ENCODE measurements around the gene RAB8A. TPM values are rescaled to one million over a fixed set of nuclear protein-coding genes. Genes with fewer than 3 reads are reported as not detected.
A peak's percentile ranks its signal among the peaks of the same experiment; 100 is the strongest.
"Not testable (repeated sequence)": the region's sequence is repeated elsewhere in the genome, so short reads cannot be mapped to it uniquely, and the experiment has no call there.

RAB8A gene
- polyA plus RNA-seq, 3 donors = 109 to 124 (median 114) TPM

DNA sequence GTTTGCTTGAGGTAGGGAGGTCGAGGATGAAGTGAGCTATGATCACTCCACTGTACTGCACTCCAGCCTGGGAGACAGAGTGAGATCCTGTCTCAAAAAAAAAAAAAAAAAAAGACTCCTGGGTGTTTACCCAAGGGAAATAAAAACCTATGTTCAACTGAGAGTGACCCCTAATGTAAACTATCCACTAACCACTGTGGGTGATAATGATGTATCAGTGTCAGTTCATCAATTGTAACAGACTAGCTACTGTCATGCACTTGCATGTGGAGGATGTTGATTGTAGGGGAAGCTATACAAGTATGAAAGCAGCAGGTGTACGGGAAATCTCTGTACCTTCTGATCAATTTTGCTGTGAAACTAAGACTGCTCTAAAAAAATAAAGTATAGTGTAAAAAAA, 64.3 kb downstream of the RAB8A start:
- peaks cover 0 to 14% (median 9%) of the 10 kb centered on the region in 7 donors for H3K9me3 Mint-ChIP-seq
- H3K36me3 ChIP-seq (replicated peaks in 1 of 2; ENCODE audit: control insufficient read depth in 1 of 2, insufficient read depth in 2 of 2, low read length in 2 of 2) = no peaks in the 10 kb centered on the region
- peaks cover 7 to 16% of the 10 kb centered on the region in 2 donors for H3K4me1 ChIP-seq (ENCODE audit: control insufficient read depth in 1 of 2, insufficient read depth in 2 of 2, low read length in 2 of 2)
- no peak overlapping the region for H3K27ac ChIP-seq (ENCODE audit: low read depth in 1 of 2, low read length in 2 of 2)
- intact Hi-C loops (cut with micrococcal nuclease) = loop anchor here in 1 of 2 donors (5.0 kb wide), 1 partner anchor 39 kb away; no protein-coding TSS in a partner anchor
- no peak overlapping the region for H3K9ac ChIP-seq (ENCODE audit: insufficient read depth, low read length, poor library complexity, severe bottlenecking)
- H3K4me3 ChIP-seq (replicated peaks in 1 of 3; ENCODE audit: low read depth in 2 of 3, low read length in 3 of 3) = no peak overlapping the region
- H3K4me3 Mint-ChIP-seq = no peak overlapping the region
- no peaks in the 10 kb centered on the region for H3K36me3 Mint-ChIP-seq
- no peaks in the 10 kb centered on the region for H3K27me3 ChIP-seq (ENCODE audit: control insufficient read depth in 2 of 2, insufficient read depth in 2 of 2, low read length in 2 of 2)
- no peak overlapping the region for H3K4me2 ChIP-seq (replicated peaks; ENCODE audit: extremely low read depth, low read length, poor library complexity, severe bottlenecking)
- H3K9me3 ChIP-seq (replicated peaks in 1 of 2; ENCODE audit: control insufficient read depth in 1 of 2, insufficient read depth in 1 of 2, low read length in 2 of 2) = peaks cover 0 to 10% of the 10 kb centered on the region in 2 donors
- TF ChIP-seq, protein P1, sequence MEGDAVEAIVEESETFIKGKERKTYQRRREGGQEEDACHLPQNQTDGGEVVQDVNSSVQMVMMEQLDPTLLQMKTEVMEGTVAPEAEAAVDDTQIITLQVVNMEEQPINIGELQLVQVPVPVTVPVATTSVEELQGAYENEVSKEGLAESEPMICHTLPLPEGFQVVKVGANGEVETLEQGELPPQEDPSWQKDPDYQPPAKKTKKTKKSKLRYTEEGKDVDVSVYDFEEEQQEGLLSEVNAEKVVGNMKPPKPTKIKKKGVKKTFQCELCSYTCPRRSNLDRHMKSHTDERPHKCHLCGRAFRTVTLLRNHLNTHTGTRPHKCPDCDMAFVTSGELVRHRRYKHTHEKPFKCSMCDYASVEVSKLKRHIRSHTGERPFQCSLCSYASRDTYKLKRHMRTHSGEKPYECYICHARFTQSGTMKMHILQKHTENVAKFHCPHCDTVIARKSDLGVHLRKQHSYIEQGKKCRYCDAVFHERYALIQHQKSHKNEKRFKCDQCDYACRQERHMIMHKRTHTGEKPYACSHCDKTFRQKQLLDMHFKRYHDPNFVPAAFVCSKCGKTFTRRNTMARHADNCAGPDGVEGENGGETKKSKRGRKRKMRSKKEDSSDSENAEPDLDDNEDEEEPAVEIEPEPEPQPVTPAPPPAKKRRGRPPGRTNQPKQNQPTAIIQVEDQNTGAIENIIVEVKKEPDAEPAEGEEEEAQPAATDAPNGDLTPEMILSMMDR (IDR thresholded peaks at IDR 0.05) = no peak
- no peak overlapping the region for H2AFZ ChIP-seq (ENCODE audit: insufficient read depth, low read depth, low read length, poor library complexity, severe bottlenecking)
- H3K27ac Mint-ChIP-seq = no peak overlapping the region
- WGBS (ENCODE audit: insufficient coverage) = no CpG with 5 or more reads among the region's 2 CpGs
- H3K4me1 Mint-ChIP-seq = peaks cover 15% of the 10 kb centered on the region
- H3K79me2 ChIP-seq (ENCODE audit: insufficient read depth, low read length) = no peaks in the 10 kb centered on the region
- H4K20me1 ChIP-seq (ENCODE audit: insufficient read depth, low read length) = no peaks in the 10 kb centered on the region
- no peak for DNase-seq
- H3K27me3 Mint-ChIP-seq (ENCODE audit: low read depth in 3 of 3) = peaks cover 0 to 2% (median 2%) of the 10 kb centered on the region in 3 donors

- not testable (repeated sequence) for H3K79me2 ChIP-seq (ENCODE audit: insufficient read depth, low read length); H3K9ac ChIP-seq (ENCODE audit: insufficient read depth, low read length, poor library complexity, severe bottlenecking); H3K4me3 ChIP-seq (replicated peaks in 1 of 3; ENCODE audit: low read depth in 2 of 3, low read length in 3 of 3); H3K4me2 ChIP-seq (replicated peaks; ENCODE audit: extremely low read depth, low read length, poor library complexity, severe bottlenecking); H3K4me1 Mint-ChIP-seq; H3K27me3 Mint-ChIP-seq (ENCODE audit: low read depth in 3 of 3); DNase-seq; H3K36me3 ChIP-seq (replicated peaks in 1 of 2; ENCODE audit: control insufficient read depth in 1 of 2, insufficient read depth in 2 of 2, low read length in 2 of 2); H3K27me3 ChIP-seq (ENCODE audit: control insufficient read depth in 2 of 2, insufficient read depth in 2 of 2, low read length in 2 of 2); H3K36me3 Mint-ChIP-seq; H4K20me1 ChIP-seq (ENCODE audit: insufficient read depth, low read length); H3K27ac ChIP-seq (ENCODE audit: low read depth in 1 of 2, low read length in 2 of 2); H2AFZ ChIP-seq (ENCODE audit: insufficient read depth, low read depth, low read length, poor library complexity, severe bottlenecking); H3K4me3 Mint-ChIP-seq
- peak overlapping the region in 1 of 7 donors; percentile 73 for H3K27ac Mint-ChIP-seq
- Histone ChIP-seq H3K4me1 (ENCODE audit: control insufficient read depth in 1 of 2, insufficient read depth in 2 of 2, low read length in 2 of 2) (peaks cover 3 to 17% of the 10 kb centered on the region in 2 donors), H3K9me3 (replicated peaks in 1 of 2; ENCODE audit: control insufficient read depth in 1 of 2, insufficient read depth in 1 of 2, low read length in 2 of 2) (peaks cover 0 to 10% of the 10 kb centered on the region in 2 donors)
- intact Hi-C loops (cut with micrococcal nuclease) = loop anchor here in 1 of 2 donors (5.0 kb wide), 1 partner anchor 42 kb away; no protein-coding TSS in a partner anchor
- H3K9me3 Mint-ChIP-seq = peaks cover 0 to 14% (median 10%) of the 10 kb centered on the region in 7 donors
- WGBS (ENCODE audit: insufficient coverage) = no CpG with 5 or more reads among the region's 5 CpGs
Measured at GRCh38 chr19:16178866-16179265, 67.2 kb downstream of the RAB8A start.
